8988T (cell line): ENCODE measurements around the gene GPRASP2.

Experiments used
- DNase-seq: peaks from one replicate; pipeline ENCODE4 v3.0.0; 2011

GPRASP2 gene

DNA sequence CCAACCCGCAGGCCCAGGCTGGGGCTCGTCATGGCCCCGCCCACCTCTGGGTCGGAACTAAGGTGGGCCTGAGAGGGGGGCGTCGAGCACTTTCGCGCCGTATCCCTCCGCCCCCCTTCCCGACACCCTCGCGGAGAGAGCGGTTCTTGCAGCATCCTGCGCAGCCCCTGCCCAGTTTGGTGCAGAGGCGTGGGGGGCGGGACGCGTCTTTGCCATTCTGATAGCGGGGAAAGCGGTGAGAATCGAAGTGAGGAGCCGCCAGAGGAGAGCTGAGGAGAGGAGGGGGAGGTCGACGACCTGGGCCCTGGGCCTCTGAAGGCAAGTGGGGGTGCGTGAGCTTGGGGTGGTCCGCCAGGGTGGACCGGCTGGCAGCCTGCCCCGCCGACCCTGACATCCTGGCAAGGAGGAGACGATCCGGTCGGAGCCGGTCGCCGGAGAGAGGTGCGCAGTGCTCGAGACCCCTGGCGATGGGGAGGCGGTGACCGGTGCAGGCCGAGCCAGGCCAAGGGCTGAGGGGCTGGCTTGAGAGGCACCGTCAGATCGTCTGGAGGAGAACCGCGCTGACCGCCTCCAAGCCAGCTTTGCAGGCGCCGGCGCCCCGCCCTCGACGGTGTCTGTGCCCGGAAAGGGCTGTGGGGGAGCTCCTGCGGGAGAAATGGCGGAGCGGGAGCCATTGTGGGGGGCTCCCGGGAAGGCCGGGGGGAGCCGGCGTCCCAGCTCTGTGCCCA is 33.8 kb downstream of the GPRASP2 start:
- no peak for DNase-seq

DNA sequence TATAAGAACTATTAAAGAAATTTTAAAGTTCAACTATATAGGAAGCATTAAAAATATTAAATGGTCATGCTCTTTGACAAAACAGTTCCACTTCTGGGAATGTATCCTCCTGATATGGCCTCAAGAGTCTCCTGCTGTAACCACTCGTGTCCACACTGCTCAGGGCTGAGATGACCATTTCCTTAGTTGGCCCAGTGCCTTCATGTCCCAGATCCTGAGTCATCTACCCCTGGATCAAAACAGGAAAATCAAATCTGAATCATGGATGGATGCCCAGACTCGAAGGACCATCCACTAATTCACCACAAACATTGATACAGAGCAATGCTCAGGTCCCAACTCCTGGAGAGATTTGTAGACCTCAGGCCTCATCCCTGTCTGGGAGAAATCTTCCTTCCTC is 53.0 kb downstream of the GPRASP2 start:
- no peak for DNase-seq

- no peak for DNase-seq
These were observed 53.6 kb downstream of the GPRASP2 start for GRCh38 chrX:102765809-102766208.

DNA sequence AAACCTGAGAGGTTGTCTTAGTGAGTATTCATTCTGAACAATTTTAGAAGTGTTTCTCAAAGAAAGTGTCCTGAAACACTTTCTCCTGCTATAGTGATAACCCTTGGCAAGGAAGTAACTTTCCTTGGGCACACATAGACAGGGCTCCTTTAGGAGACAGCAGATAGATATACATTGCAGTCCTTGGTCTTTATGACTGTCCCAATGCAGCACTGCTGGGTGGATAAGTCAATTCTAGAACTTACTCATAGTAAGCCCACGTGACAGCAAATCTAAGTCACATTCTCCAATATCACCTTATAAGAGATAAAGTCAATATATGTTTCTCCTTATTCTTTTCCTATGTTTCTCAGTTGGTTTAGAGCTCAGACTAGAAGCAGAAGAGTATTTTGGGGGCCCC is 55.0 kb downstream of the GPRASP2 start:
- no peak for DNase-seq
